K562 (cell line): ENCODE measurements around the gene PSMD11. TPM values are rescaled to one million over a fixed set of nuclear protein-coding genes. Genes with fewer than 3 reads are reported as not detected.

Experiments
- ATAC-seq: fragments of 200-7000 bp; cut with Tn5 transposase; 3 replicates; pipeline ENCODE4 v1.9.1; 2020; ENCODE audit warnings: moderate library complexity
- BruUV-seq: library from RNA; stranded (reverse); fragments of 400-500 nt; replicated peaks from 2 replicates; lab custom pipeline; 2021; lab: Mats Ljungman, UMichigan
- CTCF ChIA-PET: fragments of 300-600 bp; formaldehyde crosslinking; extraction: SDS; loops from one replicate; lab custom pipeline; 2021; ENCODE audit warnings: low intra/inter-chr PET ratio; lab: Yijun Ruan, JAX
- POLR2A ChIA-PET: fragments of 300-600, 350-650 bp; sonication (Branson Sonifier 250); formaldehyde crosslinking; extraction: SDS; loops from one replicate; lab custom pipeline; 2021; ENCODE audit warnings: antibody characterized with exemption, inconsistent platforms; lab: Yijun Ruan, JAX
- DNase-seq, 4 experiments: peaks; one replicate each; pipeline versions ENCODE4 v3.0.0 to v3.0.0-alpha.2; 2011 to 2018; ENCODE audit warnings: low spot score in 3 of 4, mixed read lengths in 3 of 4; ENCODE audit errors: extremely low read depth in 1 of 4
- FAIRE-seq: peaks from 2 replicates; lab custom pipeline; 2011; peaks lifted over from hg19 to GRCh38; lab: Jason Lieb, UNC
- H2AFZ ChIP-seq: 2 replicates; pipeline ENCODE4 v1.6.0; 2011; ENCODE audit warnings: low read depth, low read length, control low read depth, inconsistent platforms
- H3K27ac ChIP-seq: fragments of 200-600 bp; 3 replicates; pipeline ENCODE4 v1.8.0; 2011; ENCODE audit warnings: low read depth, mild to moderate bottlenecking, control low read depth, inconsistent platforms, low read length, moderate library complexity, mixed read lengths; ENCODE audit errors: extremely low read depth
- H3K27me3 ChIP-seq, 2 experiments: fragments of 300-600 bp in 1 of 2; 2 replicates in 1 of 2; 3 replicates in 1 of 2; pipeline versions ENCODE4 v1.6.0 to v1.8.0; 2011; ENCODE audit warnings: inconsistent platforms in 2 of 2, low read length in 2 of 2, mild to moderate bottlenecking in 1 of 2, mixed read lengths in 1 of 2, moderate library complexity in 1 of 2; ENCODE audit not compliant: control insufficient read depth in 2 of 2, insufficient read depth in 2 of 2
- H3K36me3 ChIP-seq: fragments of 300-600 bp; 3 replicates; pipeline ENCODE4 v1.8.0; 2011; ENCODE audit warnings: mild to moderate bottlenecking, low read length, inconsistent platforms; ENCODE audit not compliant: control insufficient read depth, insufficient read depth
- H3K4me1 ChIP-seq, 2 experiments: fragments of 200-600 bp in 1 of 2; replicated peaks in 1 of 2; 2 replicates in 1 of 2; 3 replicates in 1 of 2; pipeline versions ENCODE4 v1.5.1 to v1.8.0; 2011; ENCODE audit warnings: inconsistent platforms in 2 of 2, low read length in 2 of 2, mild to moderate bottlenecking in 1 of 2, mixed read lengths in 1 of 2, moderate library complexity in 1 of 2; ENCODE audit not compliant: control insufficient read depth in 2 of 2, insufficient read depth in 2 of 2
- H3K4me2 ChIP-seq: 2 replicates; pipeline ENCODE4 v1.6.1; 2011; ENCODE audit warnings: low read length, control low read depth, inconsistent platforms, mixed read lengths; ENCODE audit not compliant: insufficient read depth
- H3K4me3 ChIP-seq: fragments of 200-600 bp; sonication (generic), shearing (Covaris generic); 2 replicates; pipeline ENCODE4 v1.5.1; 2016; ENCODE audit warnings: control low read depth, inconsistent platforms
- H3K79me2 ChIP-seq: fragments of 200-600 bp; 3 replicates; pipeline ENCODE4 v1.8.0; 2011; ENCODE audit warnings: low read length, inconsistent platforms; ENCODE audit not compliant: control insufficient read depth, insufficient read depth
- H3K9ac ChIP-seq, 2 experiments: 2 replicates each; pipeline versions ENCODE4 v1.6.0 to v1.6.1; 2011; ENCODE audit warnings: low read depth in 2 of 2, low read length in 2 of 2, control low read depth in 1 of 2, inconsistent platforms in 1 of 2, mild to moderate bottlenecking in 1 of 2, mixed read lengths in 1 of 2; ENCODE audit not compliant: insufficient read depth in 1 of 2
- H3K9me1 ChIP-seq: one replicate; pipeline ENCODE4 v1.6.0; 2011; ENCODE audit warnings: inconsistent platforms, mild to moderate bottlenecking, low read length, moderate library complexity; ENCODE audit not compliant: control insufficient read depth, insufficient read depth
- H3K9me3 ChIP-seq: replicated peaks from 2 replicates; pipeline ENCODE4 v1.5.1; 2011; ENCODE audit warnings: low read depth, low read length, inconsistent platforms; ENCODE audit not compliant: control insufficient read depth, insufficient read depth
- H4K20me1 ChIP-seq: replicated peaks from 2 replicates; pipeline ENCODE4 v1.6.1; 2011; ENCODE audit warnings: low read length, inconsistent platforms, mixed read lengths; ENCODE audit not compliant: control insufficient read depth, insufficient read depth
- C11orf30 ChIP-seq: fragments of 450-650 bp; IDR thresholded peaks from 2 replicates; pipeline ENCODE4 v1.6.1; 2016; ENCODE audit warnings: low read depth, mild to moderate bottlenecking
- CBX5 ChIP-seq: IDR thresholded peaks from 2 replicates; pipeline ENCODE4 v1.6.1; 2014; ENCODE audit warnings: low read depth, borderline replicate concordance
- CHD2 ChIP-seq: IDR thresholded peaks from 2 replicates; pipeline ENCODE4 v1.6.1; 2011; ENCODE audit warnings: low read depth, low read length
- CREB1 ChIP-seq, 2 experiments: sonication (generic) in 1 of 2; formaldehyde crosslinking in 1 of 2; IDR thresholded peaks; 2 replicates each; pipeline versions ENCODE4 v1.6.1 to v1.8.0; 2012 to 2022; ENCODE audit warnings: inconsistent platforms in 1 of 2, mild to moderate bottlenecking in 1 of 2, missing genetic modification reagents in 1 of 2, moderate library complexity in 1 of 2
- CREB5 ChIP-seq: fragments of 250-450 bp; sonication (Bioruptor Pico); IDR thresholded peaks from 2 replicates; pipeline ENCODE4 v1.5.0; 2020; ENCODE audit warnings: mild to moderate bottlenecking
- DNMT1 ChIP-seq: fragments of 450-650 bp; IDR thresholded peaks from 2 replicates; pipeline ENCODE4 v1.6.1; 2016; ENCODE audit warnings: antibody characterized with exemption, mild to moderate bottlenecking
- KAT7 ChIP-seq: sonication (generic); formaldehyde crosslinking; IDR thresholded peaks from 2 replicates; pipeline ENCODE4 v1.8.0; 2022; ENCODE audit warnings: missing genetic modification reagents, mild to moderate bottlenecking, borderline replicate concordance
- NFIC ChIP-seq: fragments of 450-650 bp; IDR thresholded peaks from 2 replicates; pipeline ENCODE4 v1.6.1; 2017; ENCODE audit warnings: mild to moderate bottlenecking, inconsistent platforms
- POLR2G ChIP-seq: fragments of 200-400 bp; formaldehyde crosslinking; IDR thresholded peaks from 2 replicates; pipeline ENCODE4 v1.6.1; 2017; ENCODE audit warnings: low read depth, mild to moderate bottlenecking, antibody characterized with exemption, low read length, moderate library complexity
- POLR3A ChIP-seq: IDR thresholded peaks from 2 replicates; pipeline ENCODE4 v1.6.1; 2011; ENCODE audit warnings: borderline replicate concordance, mild to moderate bottlenecking, moderate library complexity; ENCODE audit not compliant: insufficient read length, insufficient read depth; ENCODE audit errors: extremely low read depth
- RBM22 ChIP-seq: fragments of 200-400 bp; formaldehyde crosslinking; IDR thresholded peaks from 2 replicates; pipeline ENCODE4 v1.6.1; 2018; ENCODE audit warnings: low read length, low read depth; ENCODE audit not compliant: poor library complexity, severe bottlenecking
- SNIP1 ChIP-seq: fragments of 450-650 bp; IDR thresholded peaks from 2 replicates; pipeline ENCODE4 v1.7.1; 2017; ENCODE audit warnings: low read depth, mild to moderate bottlenecking
- ZBTB17 ChIP-seq: fragments of 450-650 bp; formaldehyde crosslinking; IDR thresholded peaks from 2 replicates; pipeline ENCODE4 v1.4.0; 2020; ENCODE audit warnings: mild to moderate bottlenecking
- ZNF3 ChIP-seq: fragments of 250-450 bp; sonication (Bioruptor Pico); IDR thresholded peaks from 2 replicates; pipeline ENCODE4 v1.5.0; 2021; ENCODE audit warnings: mild to moderate bottlenecking, moderate library complexity
- ZNF445 ChIP-seq: fragments of 250-450 bp; sonication (Bioruptor Pico); IDR thresholded peaks from 2 replicates; pipeline ENCODE4 v1.4.0; 2020; ENCODE audit warnings: low read depth, mild to moderate bottlenecking, moderate library complexity
- ZNF79 ChIP-seq: fragments of 250-450 bp; sonication (Bioruptor Pico); IDR thresholded peaks from 2 replicates; pipeline ENCODE4 v1.4.0; 2020; ENCODE audit warnings: low read depth, mild to moderate bottlenecking, moderate library complexity
- WGBS: fragments of 100-300 bp; shearing (Covaris generic); methylation state at CpG from one replicate; pipeline ENCODE4 v1.1.6; 2016; ENCODE audit warnings: low coverage, mixed read lengths; ENCODE audit not compliant: insufficient coverage; ENCODE audit errors: missing lambda C conversion rate; 5-methylcytosine and 5-hydroxymethylcytosine counted together
- in situ Hi-C: fragments of 300-500 bp; cut with MboI; formaldehyde crosslinking; loops from 4 replicates; pipeline ENCODE4 v1.15.0; 2018; ENCODE audit warnings: inconsistent platforms, mixed read lengths
- intact Hi-C: fragments of 100-400 bp; cut with micrococcal nuclease; formaldehyde crosslinking; loops from 2 replicates; pipeline ENCODE4 v1.14.2; 2022
- polyA plus RNA-seq, 8 experiments: library from polyadenylated mRNA; depleted of rRNA in 4 of 8; stranded (reverse) in 5 of 8; unstranded in 3 of 8; fragments of >200 nt; fragmentation: Nextera tagmentation in 2 of 8; fragmentation: Illumina TruSeq in 1 of 8; extraction: Ambion mirVana in 2 of 8; extraction: Trizol in 1 of 8; gene quantifications; 2 replicates each; pipeline versions ENCODE4 v1.2.1 to v1.2.3, GENCODE V29; 2011 to 2014; ENCODE audit warnings: inconsistent platforms in 1 of 8, missing spikeins in 1 of 8
- total RNA-seq, 7 experiments: library from RNA; depleted of rRNA in 6 of 7; stranded (reverse); fragments of >200 nt in 6 of 7; fragmentation: Illumina TruSeq in 2 of 7; extraction: Trizol in 2 of 7; gene quantifications; 2 replicates each; pipeline versions ENCODE4 v1.2.1 to v1.2.3, GENCODE V29; 2011 to 2021; ENCODE audit warnings: low replicate concordance in 1 of 7
- TF ChIP-seq, protein P1 (sequence below): sonication (generic); IDR thresholded peaks from 2 replicates; pipeline ENCODE4 v1.6.1; 2016
- TF ChIP-seq, protein P2 (sequence below): fragments of 450-650 bp; IDR thresholded peaks from 2 replicates; pipeline ENCODE4 v1.6.1; 2016; ENCODE audit warnings: mild to moderate bottlenecking

The PSMD11 gene
- total and polyA plus RNA-seq, 9 of the 15 experiments (the other 6 are each of a cell fraction or from before 2014, with no cell fraction given): 104 to 378 (median 158) TPM

DNA sequence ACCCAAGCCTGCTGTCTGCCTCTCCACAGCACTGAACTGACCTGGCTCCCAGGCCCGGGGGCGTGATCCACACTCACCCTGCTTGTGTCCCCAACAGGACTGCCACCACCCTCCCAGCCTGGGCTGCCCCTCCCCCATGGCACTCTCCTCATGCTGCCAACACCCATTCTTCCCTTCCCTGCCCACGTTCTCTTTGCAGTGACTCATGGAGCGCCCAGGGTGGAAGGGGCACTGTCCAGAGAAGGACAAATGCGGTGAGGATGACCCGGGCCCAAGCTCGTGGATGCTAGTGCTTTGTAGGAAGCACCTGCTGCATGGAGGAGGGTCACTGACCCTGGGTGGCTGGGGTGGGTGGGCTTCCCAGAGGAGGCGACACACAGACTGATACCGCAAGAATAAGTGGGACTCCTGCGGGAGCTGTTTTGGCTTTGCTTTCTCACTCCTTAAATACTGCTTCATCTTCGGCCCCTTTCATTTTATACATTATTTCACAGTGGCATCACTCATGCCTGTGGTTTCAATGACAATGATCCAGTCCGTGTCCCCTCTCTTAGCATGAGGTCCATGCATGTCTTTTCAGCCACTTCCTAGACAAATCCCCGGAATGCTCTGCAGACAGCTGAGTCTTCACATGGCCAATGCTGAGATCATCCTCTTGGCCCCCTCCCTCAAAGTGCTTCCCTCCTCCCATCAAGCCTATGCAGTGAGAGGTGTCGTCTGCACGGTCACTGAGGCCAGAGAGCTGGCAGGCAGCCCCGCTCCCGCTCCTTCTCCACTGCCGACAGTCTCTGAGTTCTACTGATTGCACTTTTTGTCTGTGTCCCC, 60.1 kb downstream of the PSMD11 start:
- H3K4me2 ChIP-seq: no peak overlapping the region
- H3K4me3 ChIP-seq: no peak overlapping the region
- no peaks in the 10 kb centered on the region; the same call in 2 of the 3 replicates for H3K36me3 ChIP-seq

More for the DNA sequence above, 60.1 kb downstream of the PSMD11 start:
- DNase-seq (no peak), FAIRE-seq (no peak), ATAC-seq (no peak)
- intact Hi-C loops: no loop called here
- no peak overlapping the region for H3K27ac ChIP-seq
- no peak overlapping the region for H2AFZ ChIP-seq
- no peaks in the 10 kb centered on the region for H3K27me3 ChIP-seq
- H3K9ac ChIP-seq: peak overlapping the region in 1 of 2 experiments; percentile 43; a peak in 1 of 4 replicates
- in situ Hi-C loops: no loop called here
- no peak for TF ChIP-seq ZBTB17 (CRISPR knock-in tag)
- no peak for TF ChIP-seq KAT7 (CRISPR knock-in tag)
- TF ChIP-seq, protein P1, sequence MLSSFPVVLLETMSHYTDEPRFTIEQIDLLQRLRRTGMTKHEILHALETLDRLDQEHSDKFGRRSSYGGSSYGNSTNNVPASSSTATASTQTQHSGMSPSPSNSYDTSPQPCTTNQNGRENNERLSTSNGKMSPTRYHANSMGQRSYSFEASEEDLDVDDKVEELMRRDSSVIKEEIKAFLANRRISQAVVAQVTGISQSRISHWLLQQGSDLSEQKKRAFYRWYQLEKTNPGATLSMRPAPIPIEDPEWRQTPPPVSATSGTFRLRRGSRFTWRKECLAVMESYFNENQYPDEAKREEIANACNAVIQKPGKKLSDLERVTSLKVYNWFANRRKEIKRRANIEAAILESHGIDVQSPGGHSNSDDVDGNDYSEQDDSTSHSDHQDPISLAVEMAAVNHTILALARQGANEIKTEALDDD: no peak
- TF ChIP-seq C11orf30: no peak
- no peak for TF ChIP-seq CHD2
- TF ChIP-seq NFIC: no peak
- TF ChIP-seq RBM22: no peak
- no peak for TF ChIP-seq CREB1 (IDR thresholded peaks at IDR 0.05)
- no peak for TF ChIP-seq CREB1 (CRISPR knock-in tag; IDR thresholded peaks at IDR 0.05)
- TF ChIP-seq, protein P2, sequence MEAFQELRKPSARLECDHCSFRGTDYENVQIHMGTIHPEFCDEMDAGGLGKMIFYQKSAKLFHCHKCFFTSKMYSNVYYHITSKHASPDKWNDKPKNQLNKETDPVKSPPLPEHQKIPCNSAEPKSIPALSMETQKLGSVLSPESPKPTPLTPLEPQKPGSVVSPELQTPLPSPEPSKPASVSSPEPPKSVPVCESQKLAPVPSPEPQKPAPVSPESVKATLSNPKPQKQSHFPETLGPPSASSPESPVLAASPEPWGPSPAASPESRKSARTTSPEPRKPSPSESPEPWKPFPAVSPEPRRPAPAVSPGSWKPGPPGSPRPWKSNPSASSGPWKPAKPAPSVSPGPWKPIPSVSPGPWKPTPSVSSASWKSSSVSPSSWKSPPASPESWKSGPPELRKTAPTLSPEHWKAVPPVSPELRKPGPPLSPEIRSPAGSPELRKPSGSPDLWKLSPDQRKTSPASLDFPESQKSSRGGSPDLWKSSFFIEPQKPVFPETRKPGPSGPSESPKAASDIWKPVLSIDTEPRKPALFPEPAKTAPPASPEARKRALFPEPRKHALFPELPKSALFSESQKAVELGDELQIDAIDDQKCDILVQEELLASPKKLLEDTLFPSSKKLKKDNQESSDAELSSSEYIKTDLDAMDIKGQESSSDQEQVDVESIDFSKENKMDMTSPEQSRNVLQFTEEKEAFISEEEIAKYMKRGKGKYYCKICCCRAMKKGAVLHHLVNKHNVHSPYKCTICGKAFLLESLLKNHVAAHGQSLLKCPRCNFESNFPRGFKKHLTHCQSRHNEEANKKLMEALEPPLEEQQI: no peak
- TF ChIP-seq ZNF445: no peak
- TF ChIP-seq POLR3A: no peak
- no peak for TF ChIP-seq DNMT1
- no peak for TF ChIP-seq CREB5 (CRISPR knock-in tag)
- TF ChIP-seq ZNF3 (CRISPR knock-in tag): no peak
- no peak for TF ChIP-seq ZNF79 (CRISPR knock-in tag)
- TF ChIP-seq CBX5: no peak
- TF ChIP-seq POLR2G: no peak
- no peak for TF ChIP-seq SNIP1
- H3K79me2 ChIP-seq: no peaks in the 10 kb centered on the region
- WGBS: 57% methylated on average over 17 of the region's 18 CpGs
- H4K20me1 ChIP-seq: no peaks in the 10 kb centered on the region
- CTCF ChIA-PET: no interaction called here
- no TSS peak for BruUV-seq
- H3K9me3 ChIP-seq: no peaks in the 10 kb centered on the region
- 0 out of 5 replicates have a peak, but pooled peaks cover 0 to 3% of the 10 kb centered on the region in 2 experiments for H3K4me1 ChIP-seq
- H3K9me1 ChIP-seq: no peaks in the 10 kb centered on the region
- POLR2A ChIA-PET: interaction anchor here (0.6 to 0.9 kb wide), 2 partner anchors 15 to 1038 kb away, joined by 3 to 4 read pairs; no protein-coding TSS in a partner anchor
